MM.1S (cell line): Measurements from ENCODE around the gene NLK.

Experiments used
- CTCF ChIP-seq: fragments of 300-600 bp; sonication (generic); IDR thresholded peaks from 2 replicates; pipeline ENCODE4 v1.5.1; 2016; ENCODE audit warnings: antibody characterized with exemption, low read length, mixed read lengths
- EZH2phosphoT487 ChIP-seq: fragments of 300-600 bp; sonication (generic); IDR thresholded peaks from 2 replicates; pipeline ENCODE4 v1.6.1; 2018; ENCODE audit warnings: antibody characterized with exemption, low read length

DNA sequence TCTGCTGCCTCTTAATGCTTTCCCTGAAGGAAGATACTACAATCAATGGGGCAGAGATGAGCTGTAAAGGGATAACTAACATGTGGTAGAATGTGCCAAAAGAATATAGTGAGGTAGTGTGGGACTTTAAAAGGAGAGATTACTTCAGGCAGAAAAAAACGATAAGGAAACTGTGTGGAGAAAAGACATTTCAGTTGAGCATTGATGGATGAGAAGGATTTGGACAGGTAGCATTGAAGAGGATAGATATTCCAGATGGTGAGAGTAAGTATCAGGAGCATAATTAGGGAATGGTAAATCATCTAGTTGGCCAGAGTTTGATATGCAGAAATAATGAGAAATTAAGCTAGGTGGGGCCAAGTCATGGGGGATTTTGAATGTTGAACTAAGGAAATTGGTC, 97.3 kb downstream of the NLK start:
- TF ChIP-seq CTCF: no peak
- TF ChIP-seq EZH2phosphoT487: no peak
